ENCODE results near the gene MBD3L2B.

Gene MBD3L2B

GRCh38 chr19:7010722-7011593, 10.3 kb downstream of the MBD3L2B start:
- DNase-seq (ENCODE audit: low spot score): no peak

- DNase-seq (ENCODE audit: low spot score): no peak
Observed at GRCh38 chr19:7007859-7008258, 13.4 kb downstream of the MBD3L2B start.

- DNase-seq (ENCODE audit: low spot score): no peak
Observed at GRCh38 chr19:7006135-7006704, 15.0 kb downstream of the MBD3L2B start.

- peak; percentile 58 for DNase-seq (ENCODE audit: low spot score)
Observed at GRCh38 chr19:7004313-7004931, 16.8 kb downstream of the MBD3L2B start.

GRCh38 chr19:7000816-7001215, 20.4 kb downstream of the MBD3L2B start:
- DNase-seq (ENCODE audit: low spot score): no peak

- DNase-seq (ENCODE audit: low spot score): no peak
Observed at GRCh38 chr19:7000333-7000732, 20.9 kb downstream of the MBD3L2B start.

GRCh38 chr19:6999933-7000332, 21.3 kb downstream of the MBD3L2B start:
- no peak for DNase-seq (ENCODE audit: low spot score)

GRCh38 chr19:6997679-6998445, 23.4 kb downstream of the MBD3L2B start:
- no peak for DNase-seq (ENCODE audit: low spot score)

- DNase-seq (ENCODE audit: low spot score): no peak
Observed at GRCh38 chr19:6996810-6997209, 24.4 kb downstream of the MBD3L2B start.

- no peak for DNase-seq (ENCODE audit: low spot score)
Observed at GRCh38 chr19:6995054-6995453, 26.2 kb downstream of the MBD3L2B start.

- no peak for DNase-seq (ENCODE audit: low spot score)
Observed at GRCh38 chr19:6988257-6988656, 33.0 kb downstream of the MBD3L2B start.

- no peak for DNase-seq (ENCODE audit: low spot score)
Observed at GRCh38 chr19:6987850-6988249, 33.4 kb downstream of the MBD3L2B start.

- DNase-seq (ENCODE audit: low spot score): no peak
Observed at GRCh38 chr19:6983448-6983847, 37.8 kb downstream of the MBD3L2B start.

GRCh38 chr19:6979399-6979798, 41.8 kb downstream of the MBD3L2B start:
- no peak for DNase-seq (ENCODE audit: low spot score)

- no peak for DNase-seq (ENCODE audit: low spot score)
Observed at GRCh38 chr19:6976197-6976596, 45.0 kb downstream of the MBD3L2B start.

GRCh38 chr19:6971366-6971765, 49.9 kb downstream of the MBD3L2B start:
- no peak for DNase-seq (ENCODE audit: low spot score)

GRCh38 chr19:6970443-6970842, 50.8 kb downstream of the MBD3L2B start:
- no peak for DNase-seq (ENCODE audit: low spot score)

GRCh38 chr19:6970021-6970420, 51.2 kb downstream of the MBD3L2B start:
- no peak for DNase-seq (ENCODE audit: low spot score)

- no peak for DNase-seq (ENCODE audit: low spot score)
Observed at GRCh38 chr19:6969490-6969889, 51.7 kb downstream of the MBD3L2B start.
